GM12878 (cell line): Measurements from ENCODE around the gene TRPT1. TPM values are rescaled to one million over a fixed set of nuclear protein-coding genes. Genes with fewer than 3 reads are reported as not detected.
A peak's percentile ranks its signal among the peaks of the same experiment; 100 is the strongest.

Experiments used
- ATAC-seq: fragments of 200-7000 bp; cut with Tn5 transposase; 3 replicates; pipeline ENCODE4 v1.9.1; 2020; ENCODE audit warnings: mild to moderate bottlenecking, moderate library complexity
- BruUV-seq: library from RNA; stranded (reverse); fragments of 400-500 nt; replicated peaks from 2 replicates; lab custom pipeline; 2021; lab: Mats Ljungman, UMichigan
- CTCF ChIA-PET: fragments of 300-600 bp; sonication (Branson Sonifier 250); formaldehyde crosslinking; extraction: SDS; loops from one replicate; lab custom pipeline; 2021; ENCODE audit warnings: inconsistent platforms; lab: Yijun Ruan, JAX
- POLR2A ChIA-PET: fragments of 350-600 bp; formaldehyde crosslinking; extraction: SDS; loops from one replicate; lab custom pipeline; 2021; ENCODE audit warnings: inconsistent platforms; lab: Charles Lee
- RAD21 ChIA-PET: fragments of 300-600 bp; sonication (Branson Sonifier 250); formaldehyde crosslinking; loops from one replicate; lab custom pipeline; 2023; ENCODE audit warnings: antibody characterized with exemption; ENCODE audit not compliant: unreplicated experiment; lab: Charles Lee
- SMC1A ChIA-PET: fragments of 300-600 bp; sonication (Branson Sonifier 250); formaldehyde crosslinking; loops from one replicate; lab custom pipeline; 2023; ENCODE audit not compliant: unreplicated experiment, uncharacterized antibody; lab: Charles Lee
- DNase-seq: peaks from one replicate; pipeline ENCODE4 v3.0.0-alpha.2; 2011; ENCODE audit warnings: low read depth, low spot score
- FAIRE-seq: peaks from 3 replicates; lab custom pipeline; 2011; peaks lifted over from hg19 to GRCh38; lab: Jason Lieb, UNC
- H2AFZ ChIP-seq: 2 replicates; pipeline ENCODE4 v1.6.0; 2011; ENCODE audit warnings: low read depth, low read length, control low read depth; ENCODE audit not compliant: control insufficient read depth
- H3K27ac ChIP-seq: 2 replicates; pipeline ENCODE4 v1.5.1; 2011; ENCODE audit warnings: control low read depth; ENCODE audit not compliant: control insufficient read depth, insufficient read depth
- H3K27me3 ChIP-seq, 2 experiments: replicated peaks in 1 of 2; 2 replicates each; pipeline versions ENCODE4 v1.6.0 to v1.6.1; 2011; ENCODE audit warnings: low read length in 1 of 2; ENCODE audit not compliant: control insufficient read depth in 2 of 2, insufficient read depth in 2 of 2
- H3K36me3 ChIP-seq, 2 experiments: 2 replicates each; pipeline ENCODE4 v1.5.1; 2011; ENCODE audit warnings: low read length in 1 of 2; ENCODE audit not compliant: control insufficient read depth in 2 of 2, insufficient read depth in 2 of 2
- H3K4me1 ChIP-seq: 2 replicates; pipeline ENCODE4 v1.6.1; 2011; ENCODE audit warnings: mild to moderate bottlenecking, low read length, moderate library complexity, mixed read lengths; ENCODE audit not compliant: control insufficient read depth, insufficient read depth
- H3K4me2 ChIP-seq: 2 replicates; pipeline ENCODE4 v1.6.0; 2011; ENCODE audit warnings: control low read depth; ENCODE audit not compliant: control insufficient read depth, insufficient read depth
- H3K4me3 ChIP-seq: fragments of 200-600 bp; sonication (generic); 2 replicates; pipeline ENCODE4 v1.5.1; 2016
- H3K79me2 ChIP-seq: 2 replicates; pipeline ENCODE4 v1.6.0; 2011; ENCODE audit warnings: low read length; ENCODE audit not compliant: control insufficient read depth, insufficient read depth
- H3K9ac ChIP-seq: 2 replicates; pipeline ENCODE4 v1.8.0; 2011; ENCODE audit warnings: low read length, control low read depth, mixed read lengths; ENCODE audit not compliant: control insufficient read depth, insufficient read depth
- H3K9me3 ChIP-seq: replicated peaks from 3 replicates; pipeline ENCODE4 v1.5.1; 2011; ENCODE audit warnings: mild to moderate bottlenecking, low read length; ENCODE audit not compliant: control insufficient read depth, insufficient read depth
- H4K20me1 ChIP-seq: 2 replicates; pipeline ENCODE4 v1.6.0; 2011; ENCODE audit not compliant: control insufficient read depth, insufficient read depth
- BMI1 ChIP-seq: fragments of 450-650 bp; IDR thresholded peaks from 2 replicates; pipeline ENCODE4 v1.6.1; 2016; ENCODE audit warnings: mild to moderate bottlenecking, moderate library complexity, borderline replicate concordance
- CEBPB ChIP-seq, 2 experiments: fragments of 150-350 bp in 1 of 2; IDR thresholded peaks; 2 replicates each; pipeline ENCODE4 v1.6.1; 2012 to 2014; ENCODE audit warnings: low read depth in 2 of 2, low read length in 2 of 2, borderline replicate concordance in 1 of 2, inconsistent platforms in 1 of 2
- EED ChIP-seq: sonication (generic); IDR thresholded peaks from 2 replicates; pipeline ENCODE4 v1.6.1; 2016; ENCODE audit warnings: antibody characterized with exemption, low read depth
- EGR1 ChIP-seq, 2 experiments: IDR thresholded peaks; 1 replicate in 1 of 2; 2 replicates in 1 of 2; pipeline ENCODE4 v1.6.1; 2011 to 2012; ENCODE audit warnings: low read depth in 2 of 2, low read length in 2 of 2, borderline replicate concordance in 1 of 2, mild to moderate bottlenecking in 1 of 2, moderate library complexity in 1 of 2
- HSF1 ChIP-seq: fragments of 150-350 bp; IDR thresholded peaks from 2 replicates; pipeline ENCODE4 v1.6.1; 2014; ENCODE audit warnings: mild to moderate bottlenecking, low read depth, low read length
- JUNB ChIP-seq: IDR thresholded peaks from 2 replicates; pipeline ENCODE4 v1.6.1; 2016; ENCODE audit warnings: antibody characterized with exemption, mild to moderate bottlenecking
- MTA3 ChIP-seq: IDR thresholded peaks from 2 replicates; pipeline ENCODE4 v1.6.1; 2012; ENCODE audit warnings: low read length, inconsistent platforms, borderline replicate concordance
- NFYA ChIP-seq: IDR thresholded peaks from 2 replicates; pipeline ENCODE4 v1.6.1; 2011; ENCODE audit warnings: low read depth, mild to moderate bottlenecking, low read length, improper control_type of control experiment, borderline replicate concordance
- RAD51 ChIP-seq: fragments of 450-650 bp; IDR thresholded peaks from 2 replicates; pipeline ENCODE4 v1.6.1; 2016; ENCODE audit warnings: moderate library complexity, mild to moderate bottlenecking, inconsistent platforms
- STAT3 ChIP-seq: IDR thresholded peaks from 2 replicates; pipeline ENCODE4 v1.6.1; 2011; ENCODE audit warnings: low read depth, low read length, improper control_type of control experiment
- whole genome bisulfite sequencing: methylation state at CpG from one replicate; pipeline ENCODE4 v1.1.6; 2016; ENCODE audit warnings: low lambda C conversion rate; ENCODE audit not compliant: insufficient replicate concordance, insufficient coverage; ENCODE audit errors: missing lambda C conversion rate; 5-methylcytosine and 5-hydroxymethylcytosine counted together
- in situ Hi-C: fragments of 300-500 bp; cut with MboI; formaldehyde crosslinking; loops from 9 replicates; pipeline ENCODE4 v1.14.3; 2018; ENCODE audit warnings: mixed read lengths
- intact Hi-C: fragments of 100-400 bp; cut with micrococcal nuclease; formaldehyde crosslinking; loops from one replicate; pipeline ENCODE4 v1.14.2; 2022; ENCODE audit not compliant: unreplicated experiment
- polyA plus RNA-seq, 11 experiments: library from polyadenylated mRNA; depleted of rRNA in 4 of 11; unstranded in 6 of 11; stranded (reverse) in 5 of 11; fragments of >200 nt; fragmentation: Nextera tagmentation in 4 of 11; fragmentation: Illumina TruSeq in 1 of 11; extraction: Ambion mirVana in 4 of 11; extraction: Trizol in 1 of 11; gene quantifications; 1 replicate in 1 of 11; 2 replicates in 10 of 11; pipeline versions ENCODE4 v1.2.1 to v1.2.3, GENCODE V29; 2011 to 2016; ENCODE audit warnings: inconsistent platforms in 2 of 11, missing spikeins in 2 of 11, low read depth in 1 of 11
- total RNA-seq, 4 experiments: library from RNA; depleted of rRNA in 3 of 4; stranded (reverse); fragments of >200 nt in 3 of 4; fragmentation: Illumina TruSeq in 1 of 4; extraction: Trizol in 1 of 4; gene quantifications; 2 replicates each; pipeline versions ENCODE4 v1.2.1 to v1.2.3, GENCODE V29; 2013 to 2021
- TF ChIP-seq, protein P1 (sequence below): fragments of 450-650 bp; formaldehyde crosslinking; IDR thresholded peaks from 2 replicates; pipeline ENCODE4 v1.5.0; 2022; ENCODE audit warnings: mild to moderate bottlenecking, missing genetic modification characterization

Gene TRPT1
- total and polyA plus RNA-seq, 10 of the 15 experiments (the other 5 are each of a cell fraction or from before 2014, with no cell fraction given) = 7.1 to 63.0 (median 31.4) TPM

DNA sequence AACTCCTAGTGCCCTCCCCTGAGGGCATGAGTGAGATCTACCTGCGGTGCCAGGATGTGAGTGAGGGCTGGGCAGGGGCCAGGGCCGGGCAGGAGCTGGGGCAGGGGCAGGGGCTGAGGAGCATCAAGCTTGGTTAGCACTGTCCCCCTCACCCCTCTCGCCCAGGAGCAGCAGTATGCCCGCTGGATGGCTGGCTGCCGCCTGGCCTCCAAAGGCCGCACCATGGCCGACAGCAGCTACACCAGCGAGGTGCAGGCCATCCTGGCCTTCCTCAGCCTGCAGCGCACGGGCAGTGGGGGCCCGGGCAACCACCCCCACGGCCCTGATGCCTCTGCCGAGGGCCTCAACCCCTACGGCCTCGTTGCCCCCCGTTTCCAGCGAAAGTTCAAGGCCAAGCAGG lies 5.7 kb downstream of the TRPT1 start:
- H3K4me2 ChIP-seq = no peak overlapping the region
- no peak overlapping the region for H3K27ac ChIP-seq
- CTCF ChIA-PET = interaction anchor here (4.2 kb wide), 1 partner anchor 15 kb away, joined by 14 read pairs; the partner anchor contains the start of gene FERMT3
- no peak overlapping the region for H3K9ac ChIP-seq
- H3K36me3 ChIP-seq = peaks cover 27 to 30% of the 10 kb centered on the region in 2 experiments
- DNase-seq = no peak
- peaks cover 6% of the 10 kb centered on the region for H3K79me2 ChIP-seq
- H3K4me3 ChIP-seq = no peak overlapping the region
- no peaks in the 10 kb centered on the region for H3K27me3 ChIP-seq
- no peak for ATAC-seq
- 97% methylated on average over 16 of the region's 17 CpGs for WGBS
- no TSS peak for BruUV-seq
- H3K9me3 ChIP-seq = no peaks in the 10 kb centered on the region
- no peak for TF ChIP-seq NFYA
- TF ChIP-seq EGR1 (IDR thresholded peaks at IDR 0.05; ENCODE audit: borderline replicate concordance in 1 of 2, low read depth in 2 of 2, low read length in 2 of 2) = no peak
- no peak for TF ChIP-seq RAD51
- TF ChIP-seq, all 136 proteins: peak for 0
- FAIRE-seq = no peak
- intact Hi-C loops (no loop called here), in situ Hi-C loops (no loop called here)
- POLR2A ChIA-PET = interaction anchor here (1.0 to 2.6 kb wide), 2 partner anchors 10 to 14 kb away, joined by 3 to 11 read pairs; partner anchors contain the start of gene FERMT3
- Histone ChIP-seq H2AFZ (no peak overlapping the region), H4K20me1 (no peaks in the 10 kb centered on the region), H3K4me1 (peaks cover 3% of the 10 kb centered on the region; the same call in 1 of the 2 replicates)
- SMC1A ChIA-PET = no interaction called here
- RAD21 ChIA-PET = interaction anchor here (0.6 kb wide), 1 partner anchor 16 kb away, joined by 3 read pairs; no protein-coding TSS in a partner anchor

DNA sequence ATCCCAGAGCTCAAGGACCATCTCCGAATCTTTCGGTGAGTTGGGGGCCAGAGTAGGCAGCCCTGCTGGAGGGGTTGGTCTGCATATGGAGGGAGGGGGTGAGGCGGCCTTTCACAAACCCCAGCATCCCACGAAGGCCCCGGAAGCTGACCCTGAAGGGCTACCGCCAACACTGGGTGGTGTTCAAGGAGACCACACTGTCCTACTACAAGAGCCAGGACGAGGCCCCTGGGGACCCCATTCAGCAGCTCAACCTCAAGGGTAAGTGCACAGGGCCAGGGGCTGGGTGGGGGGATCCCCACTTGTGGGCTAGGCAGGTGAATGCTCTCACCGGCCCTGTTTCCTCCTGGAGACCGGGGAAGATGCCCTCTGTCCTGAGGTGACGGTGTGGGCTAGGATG lies 6.2 kb downstream of the TRPT1 start:
- Histone ChIP-seq H2AFZ (no peak overlapping the region), H3K27ac (no peak overlapping the region), H3K79me2 (peaks cover 2% of the 10 kb centered on the region; the same call in 1 of the 2 replicates), H3K27me3 (no peaks in the 10 kb centered on the region), H3K4me1 (peaks cover under 1% of the 10 kb centered on the region; the same call in 1 of the 2 replicates), H3K4me2 (no peak overlapping the region), H3K36me3 (peaks cover 27 to 30% of the 10 kb centered on the region in 2 experiments), H3K4me3 (no peak overlapping the region), H4K20me1 (no peaks in the 10 kb centered on the region), H3K9ac (no peak overlapping the region), H3K9me3 (no peaks in the 10 kb centered on the region)
- POLR2A ChIA-PET = interaction anchor here (1.0 to 2.6 kb wide), 2 partner anchors 10 to 13 kb away, joined by 3 to 11 read pairs; partner anchors contain the start of gene FERMT3
- ATAC-seq (no peak), DNase-seq (no peak), FAIRE-seq (no peak)
- RAD21 ChIA-PET = no interaction called here
- WGBS = 79% methylated on average over 10 of the region's 10 CpGs
- SMC1A ChIA-PET = no interaction called here
- in situ Hi-C loops = no loop called here
- BruUV-seq = TSS peak; percentile 4
- intact Hi-C loops = no loop called here
- CTCF ChIA-PET = interaction anchor here (4.2 kb wide), 1 partner anchor 14 kb away, joined by 14 read pairs; the partner anchor contains the start of gene FERMT3
- TF ChIP-seq JUNB (no peak), EED (no peak), MTA3 (no peak), CEBPB (IDR thresholded peaks at IDR 0.05; ENCODE audit: borderline replicate concordance in 1 of 2, low read depth in 2 of 2, low read length in 2 of 2) (no peak), BMI1 (no peak), STAT3 (no peak), HSF1 (no peak)
- TF ChIP-seq, protein P1, sequence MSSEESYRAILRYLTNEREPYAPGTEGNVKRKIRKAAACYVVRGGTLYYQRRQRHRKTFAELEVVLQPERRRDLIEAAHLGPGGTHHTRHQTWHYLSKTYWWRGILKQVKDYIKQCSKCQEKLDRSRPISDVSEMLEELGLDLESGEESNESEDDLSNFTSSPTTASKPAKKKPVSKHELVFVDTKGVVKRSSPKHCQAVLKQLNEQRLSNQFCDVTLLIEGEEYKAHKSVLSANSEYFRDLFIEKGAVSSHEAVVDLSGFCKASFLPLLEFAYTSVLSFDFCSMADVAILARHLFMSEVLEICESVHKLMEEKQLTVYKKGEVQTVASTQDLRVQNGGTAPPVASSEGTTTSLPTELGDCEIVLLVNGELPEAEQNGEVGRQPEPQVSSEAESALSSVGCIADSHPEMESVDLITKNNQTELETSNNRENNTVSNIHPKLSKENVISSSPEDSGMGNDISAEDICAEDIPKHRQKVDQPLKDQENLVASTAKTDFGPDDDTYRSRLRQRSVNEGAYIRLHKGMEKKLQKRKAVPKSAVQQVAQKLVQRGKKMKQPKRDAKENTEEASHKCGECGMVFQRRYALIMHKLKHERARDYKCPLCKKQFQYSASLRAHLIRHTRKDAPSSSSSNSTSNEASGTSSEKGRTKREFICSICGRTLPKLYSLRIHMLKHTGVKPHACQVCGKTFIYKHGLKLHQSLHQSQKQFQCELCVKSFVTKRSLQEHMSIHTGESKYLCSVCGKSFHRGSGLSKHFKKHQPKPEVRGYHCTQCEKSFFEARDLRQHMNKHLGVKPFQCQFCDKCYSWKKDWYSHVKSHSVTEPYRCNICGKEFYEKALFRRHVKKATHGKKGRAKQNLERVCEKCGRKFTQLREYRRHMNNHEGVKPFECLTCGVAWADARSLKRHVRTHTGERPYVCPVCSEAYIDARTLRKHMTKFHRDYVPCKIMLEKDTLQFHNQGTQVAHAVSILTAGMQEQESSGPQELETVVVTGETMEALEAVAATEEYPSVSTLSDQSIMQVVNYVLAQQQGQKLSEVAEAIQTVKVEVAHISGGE (CRISPR knock-in tag) = no peak
